HepG2 (cell line): ENCODE data around the gene PCDHGA5. TPM values are rescaled to one million over a fixed set of nuclear protein-coding genes. Genes with fewer than 3 reads are reported as not detected.

Experiments
- ATAC-seq: fragments of 200-7000 bp; cut with Tn5 transposase; 3 replicates; pipeline ENCODE4 v1.9.1; 2020; ENCODE audit warnings: mild to moderate bottlenecking, moderate library complexity
- Bru-seq: library from RNA; stranded (reverse); fragments of 400-500 nt; gene quantifications from one replicate; lab custom pipeline; 2021; lab: Mats Ljungman, UMichigan
- BruChase-seq, 2 experiments: library from RNA; stranded (reverse); fragments of 400-500 nt; gene quantifications; one replicate each; lab custom pipeline; 2021; lab: Mats Ljungman, UMichigan
- BruUV-seq: library from RNA; stranded (reverse); fragments of 400-500 nt; replicated peaks from 2 replicates; lab custom pipeline; 2021; lab: Mats Ljungman, UMichigan
- CTCF ChIA-PET: fragments of 300-600 bp; formaldehyde crosslinking; extraction: SDS; loops from one replicate; lab custom pipeline; 2021; ENCODE audit warnings: low total read pairs, inconsistent platforms, low intra/inter-chr PET ratio; lab: Yijun Ruan, JAX
- POLR2A ChIA-PET: fragments of 350-600 bp; sonication (Branson Sonifier 250); formaldehyde crosslinking; loops from one replicate; lab custom pipeline; 2020; ENCODE audit warnings: antibody characterized with exemption, inconsistent platforms; lab: Yijun Ruan, JAX
- DNase-seq: peaks from one replicate; pipeline ENCODE4 v3.0.0-alpha.2; 2015; ENCODE audit warnings: low spot score
- FAIRE-seq: peaks from 3 replicates; lab custom pipeline; 2011; peaks lifted over from hg19 to GRCh38; lab: Jason Lieb, UNC
- H2AFZ ChIP-seq: one replicate; pipeline ENCODE4 v1.6.1; 2011; ENCODE audit warnings: low read length, inconsistent platforms
- H3K27ac ChIP-seq: fragments of 300-600 bp; 3 replicates; pipeline ENCODE4 v1.8.0; 2011; ENCODE audit warnings: mixed run types, mild to moderate bottlenecking, mixed read lengths, low read length, inconsistent platforms; ENCODE audit not compliant: insufficient read depth; ENCODE audit errors: extremely low read length
- H3K27me3 ChIP-seq, 2 experiments: fragments of 200-600 bp in 1 of 2; 2 replicates in 1 of 2; 3 replicates in 1 of 2; pipeline versions ENCODE4 v1.6.0 to v1.8.0; 2011; ENCODE audit warnings: low read length in 2 of 2, mild to moderate bottlenecking in 2 of 2, moderate library complexity in 2 of 2, inconsistent platforms in 1 of 2; ENCODE audit not compliant: insufficient read depth in 2 of 2, control insufficient read depth in 1 of 2
- H3K36me3 ChIP-seq, 2 experiments: fragments of 200-600 bp in 1 of 2; replicated peaks in 1 of 2; 2 replicates in 1 of 2; 3 replicates in 1 of 2; pipeline versions ENCODE4 v1.5.1 to v1.8.0; 2011; ENCODE audit warnings: low read length in 2 of 2, inconsistent platforms in 1 of 2; ENCODE audit not compliant: insufficient read depth in 2 of 2, control insufficient read depth in 1 of 2
- H3K4me1 ChIP-seq: 2 replicates; pipeline ENCODE4 v1.5.1; 2012; ENCODE audit warnings: low read length, inconsistent platforms; ENCODE audit not compliant: insufficient read depth
- H3K4me2 ChIP-seq: 2 replicates; pipeline ENCODE4 v1.6.0; 2011; ENCODE audit warnings: low read depth, low read length, inconsistent platforms
- H3K4me3 ChIP-seq, 3 experiments: fragments of 200-600 bp in 1 of 3; sonication (generic), shearing (Covaris generic) in 1 of 3; replicated peaks in 1 of 3; 2 replicates each; pipeline ENCODE4 v1.5.1; 2011 to 2016; ENCODE audit warnings: low read length in 3 of 3, inconsistent platforms in 2 of 3, low read depth in 2 of 3, mild to moderate bottlenecking in 2 of 3, control low read depth in 1 of 3, mixed read lengths in 1 of 3; ENCODE audit not compliant: insufficient read depth in 1 of 3
- H3K79me2 ChIP-seq: one replicate; pipeline ENCODE4 v1.6.1; 2011; ENCODE audit warnings: low read length, inconsistent platforms; ENCODE audit not compliant: insufficient read depth
- H3K9ac ChIP-seq: 2 replicates; pipeline ENCODE4 v1.6.0; 2011; ENCODE audit warnings: mild to moderate bottlenecking, low read depth, low read length, inconsistent platforms; ENCODE audit not compliant: insufficient read depth
- H3K9me3 ChIP-seq: 2 replicates; pipeline ENCODE4 v1.5.1; 2012; ENCODE audit warnings: mild to moderate bottlenecking, low read length
- H4K20me1 ChIP-seq: 2 replicates; pipeline ENCODE4 v1.6.0; 2011; ENCODE audit warnings: inconsistent platforms, mild to moderate bottlenecking, low read length, moderate library complexity; ENCODE audit not compliant: insufficient read depth
- CREBL2 ChIP-seq: sonication (generic); formaldehyde crosslinking; IDR thresholded peaks from 2 replicates; pipeline ENCODE4 v1.8.1; 2023; ENCODE audit warnings: missing genetic modification reagents, mild to moderate bottlenecking, borderline replicate concordance
- FOXJ3 ChIP-seq: sonication (generic); formaldehyde crosslinking; IDR thresholded peaks from 2 replicates; pipeline ENCODE4 v1.4.0; 2020; ENCODE audit warnings: missing genetic modification reagents, mild to moderate bottlenecking, borderline replicate concordance
- FOXP4 ChIP-seq: sonication (generic); formaldehyde crosslinking; IDR thresholded peaks from 2 replicates; pipeline ENCODE4 v1.4.0; 2020; ENCODE audit warnings: missing genetic modification reagents
- NR2C2 ChIP-seq: sonication (generic); formaldehyde crosslinking; IDR thresholded peaks from 2 replicates; pipeline ENCODE4 v1.4.0; 2020; ENCODE audit warnings: missing genetic modification reagents, mild to moderate bottlenecking, moderate library complexity, borderline replicate concordance
- ZBTB42 ChIP-seq: sonication (generic); formaldehyde crosslinking; IDR thresholded peaks from 2 replicates; pipeline ENCODE4 v1.5.0; 2020; ENCODE audit warnings: mild to moderate bottlenecking, missing genetic modification reagents
- ZNF577 ChIP-seq: sonication (generic); formaldehyde crosslinking; IDR thresholded peaks from 2 replicates; pipeline ENCODE4 v1.4.0; 2020; ENCODE audit warnings: mild to moderate bottlenecking, low read depth, missing genetic modification reagents, borderline replicate concordance
- ZNF580 ChIP-seq: IDR thresholded peaks from 2 replicates; pipeline ENCODE4 v1.6.1; 2016; ENCODE audit warnings: low read depth, borderline replicate concordance
- ZNF646 ChIP-seq: sonication (generic); formaldehyde crosslinking; IDR thresholded peaks from 2 replicates; pipeline ENCODE4 v1.9.0; 2021; ENCODE audit warnings: mild to moderate bottlenecking, missing genetic modification reagents
- ZSCAN31 ChIP-seq: sonication (generic); formaldehyde crosslinking; IDR thresholded peaks from 2 replicates; pipeline ENCODE4 v1.5.0; 2020; ENCODE audit warnings: low read depth, mild to moderate bottlenecking, missing genetic modification reagents
- WGBS: methylation state at CpG from one replicate; pipeline ENCODE4 v1.1.6; 2017; ENCODE audit warnings: low lambda C conversion rate; 5-methylcytosine and 5-hydroxymethylcytosine counted together
- in situ Hi-C: cut with HindIII; loops from 2 replicates; pipeline ENCODE4 v1.10.0; 2017; ENCODE audit warnings: low pct_unique_long_range_greater_than_20kb; ENCODE audit not compliant: extremely low pct_ligation_motif_present
- intact Hi-C: fragments of 100-400 bp; cut with micrococcal nuclease; formaldehyde crosslinking; loops from one replicate; pipeline ENCODE4 v1.10.0; 2022; ENCODE audit not compliant: unreplicated experiment
- long read RNA-seq, 2 experiments: library from RNA in 1 of 2; library from polyadenylated mRNA in 1 of 2; stranded (forward) in 1 of 2; unstranded in 1 of 2; transcript quantifications; one replicate each; pipeline ENCODE4 v2.0.0, GENCODE V29; 2019 to 2022
- polyA minus RNA-seq, 3 experiments: library from RNA; depleted of rRNA, polyadenylated mRNA; stranded (reverse); fragments of >200 nt; gene quantifications; 2 replicates each; pipeline ENCODE4 v1.2.3, GENCODE V29; 2011; ENCODE audit warnings: low replicate concordance in 1 of 3
- polyA plus RNA-seq, 8 experiments: library from polyadenylated mRNA; depleted of rRNA in 3 of 8; stranded (reverse) in 7 of 8; unstranded in 1 of 8; fragments of >200 nt; fragmentation: Illumina TruSeq in 4 of 8; extraction: Trizol in 4 of 8; gene quantifications; 2 replicates each; pipeline versions ENCODE4 v1.2.1 to v1.2.3, GENCODE V29; 2011 to 2016; ENCODE audit warnings: low read depth in 4 of 8, missing spikeins in 1 of 8, mixed read lengths in 1 of 8; ENCODE audit not compliant: insufficient read depth in 1 of 8
- total RNA-seq, 5 experiments: library from RNA; depleted of rRNA; stranded (reverse); fragments of >200 nt; fragmentation: Illumina TruSeq; extraction: Trizol; gene quantifications; 2 replicates each; pipeline ENCODE4 v1.2.3, GENCODE V29; 2016; ENCODE audit warnings: low read depth in 1 of 5

PCDHGA5 gene
- total RNA-seq (2016; rRNA removed; fragmentation: Illumina TruSeq; extraction: Trizol) = 0.11 and 0.27 TPM in 2 replicates
- not detected in 2 replicates for total RNA-seq (2016; cell fraction: cytosol; rRNA removed; fragmentation: Illumina TruSeq; extraction: Trizol; ENCODE audit: low read depth)
- total RNA-seq (2016; cell fraction: insoluble cytoplasmic fraction; rRNA removed; fragmentation: Illumina TruSeq; extraction: Trizol) = 0.07 and 0.26 TPM in 2 replicates
- total RNA-seq (2016; cell fraction: membrane; rRNA removed; fragmentation: Illumina TruSeq; extraction: Trizol) = 0.03 and 0.06 TPM in 2 replicates
- total RNA-seq (2016; cell fraction: nucleus; rRNA removed; fragmentation: Illumina TruSeq; extraction: Trizol) = 1.0 and 1.3 TPM in 2 replicates
- 0.32 and 0.40 TPM in 2 replicates for polyA plus RNA-seq (2011; rRNA removed)
- polyA plus RNA-seq (2011; cell fraction: cytosol; rRNA removed) = 0.17 and 0.24 TPM in 2 replicates
- polyA plus RNA-seq (2011; cell fraction: nucleus; rRNA removed) = 1.8 and 2.1 TPM in 2 replicates
- polyA plus RNA-seq (2012) = 0.15 and 0.19 TPM in 2 replicates
- polyA plus RNA-seq (2016; cell fraction: cytosol; fragmentation: Illumina TruSeq; extraction: Trizol; ENCODE audit: low read depth) = 0.02 TPM in 1 of 2 replicates, not detected in the other
- polyA plus RNA-seq (2016; cell fraction: insoluble cytoplasmic fraction; fragmentation: Illumina TruSeq; extraction: Trizol; ENCODE audit: low read depth) = 0.08 TPM in 1 of 2 replicates, not detected in the other
- polyA plus RNA-seq (2016; cell fraction: membrane; fragmentation: Illumina TruSeq; extraction: Trizol; ENCODE audit: low read depth) = not detected in 2 replicates
- 0.37 and 0.65 TPM in 2 replicates for polyA plus RNA-seq (2016; cell fraction: nucleus; fragmentation: Illumina TruSeq; extraction: Trizol; ENCODE audit: insufficient read depth, low read depth)
- 0.16 and 3.5 TPM in 2 replicates for polyA minus RNA-seq (2011; rRNA and poly(A)+ RNA removed; ENCODE audit: low replicate concordance)
- polyA minus RNA-seq (2011; cell fraction: cytosol; rRNA and poly(A)+ RNA removed) = 0.18 and 0.49 TPM in 2 replicates
- 6.6 and 7.0 TPM in 2 replicates for polyA minus RNA-seq (2011; cell fraction: nucleus; rRNA and poly(A)+ RNA removed)
- percentile 47 among the genes with signal in this experiment for Bru-seq, nascent RNA
- percentile 59 among the genes with signal in this experiment for BruChase-seq, experiment 1, labeled RNA remaining after a 6-hour chase
- BruChase-seq, experiment 2, labeled RNA remaining after a 2-hour chase = percentile 62 among the genes with signal in this experiment
- long read RNA-seq, experiment 1 = 0 reads
- long read RNA-seq, experiment 2 = 0 reads

- in situ Hi-C loops = no loop called here
- intact Hi-C loops = no loop called here
- Histone ChIP-seq H3K79me2 (no peaks in the 10 kb centered on the region), H2AFZ (no peak within 1 kb of the TSS), H3K27ac (no peak within 1 kb of the TSS), H4K20me1 (no peaks in the 10 kb centered on the region), H3K9ac (no peak within 1 kb of the TSS), H3K4me2 (no peak within 1 kb of the TSS), H3K4me1 (no peaks in the 10 kb centered on the region), H3K27me3 (no peaks in the 10 kb centered on the region), H3K4me3 (no peak within 1 kb of the TSS), H3K36me3 (no peaks in the 10 kb centered on the region), H3K9me3 (peaks cover 54% of the 10 kb centered on the region)
- 74% methylated on average over 30 of the region's 34 CpGs for WGBS
- CTCF ChIA-PET = no interaction called here
- no TSS peak for BruUV-seq
- POLR2A ChIA-PET = no interaction called here
- DNase-seq (no peak), ATAC-seq (no peak), FAIRE-seq (no peak)
- no peak for TF ChIP-seq NR2C2 (CRISPR knock-in tag)
- no peak for TF ChIP-seq ZNF577 (CRISPR knock-in tag)
- TF ChIP-seq FOXP4 (CRISPR knock-in tag) = no peak
- TF ChIP-seq FOXJ3 (CRISPR knock-in tag) = no peak
- TF ChIP-seq ZSCAN31 = no peak
- TF ChIP-seq ZNF646 (CRISPR knock-in tag) = no peak
- TF ChIP-seq ZBTB42 (CRISPR knock-in tag) = no peak
- no peak for TF ChIP-seq CREBL2 (CRISPR knock-in tag)
- no peak for TF ChIP-seq ZNF580
Observed at GRCh38 chr5:141363952-141364660, at the start of gene PCDHGA5. Gene PCDHGA5 (plus strand): TSS chr5:141364162. CDS start chr5:141364331, 169 bp downstream.
